Measurements from ENCODE around the gene WASL.
"Not testable (repeated sequence)": the region's sequence is repeated elsewhere in the genome, so short reads cannot be mapped to it uniquely, and the experiment has no call there.

Gene WASL

GRCh38 chr7:123744416-123744815, 4.4 kb downstream of the WASL start:
- DNase-seq (ENCODE audit: extremely low spot score): no peak
- TF ChIP-seq CTCF (IDR thresholded peaks at IDR 0.05; ENCODE audit: control extremely low read depth, extremely low read depth, low read depth, missing control alignments): no peak
- POLR2A ChIA-PET: no interaction called here
- CTCF ChIA-PET: interaction anchor here (1.5 to 3.8 kb wide), 2 partner anchors 10 to 43 kb away, joined by 3 to 16 read pairs; no protein-coding TSS in a partner anchor

- no peak for DNase-seq (ENCODE audit: extremely low spot score)
- POLR2A ChIA-PET: no interaction called here
- TF ChIP-seq CTCF (IDR thresholded peaks at IDR 0.05; ENCODE audit: control extremely low read depth, extremely low read depth, low read depth, missing control alignments): no peak
- CTCF ChIA-PET: interaction anchor here (1.8 kb wide), 1 partner anchor 40 kb away, joined by 7 read pairs; no protein-coding TSS in a partner anchor
These were observed 6.9 kb downstream of the WASL start for GRCh38 chr7:123741940-123742339.

- DNase-seq (ENCODE audit: extremely low spot score): no peak
- ChIA-PET POLR2A (no interaction called here), CTCF (interaction anchor here (0.7 to 2.4 kb wide), 4 partner anchors 9 to 22 kb away, joined by 3 to 11 read pairs (median 4); partner anchors contain the start of gene WASL)
- no peak for TF ChIP-seq CTCF (IDR thresholded peaks at IDR 0.05; ENCODE audit: control extremely low read depth, extremely low read depth, low read depth, missing control alignments)
These were observed 10.0 kb downstream of the WASL start for GRCh38 chr7:123738808-123739207.

GRCh38 chr7:123738356-123738755, 10.4 kb downstream of the WASL start:
- CTCF ChIA-PET: interaction anchor here (0.7 to 1.3 kb wide), 2 partner anchors 10 to 26 kb away, joined by 3 read pairs; no protein-coding TSS in a partner anchor
- no peak for DNase-seq (ENCODE audit: extremely low spot score)
- POLR2A ChIA-PET: no interaction called here
- TF ChIP-seq CTCF (IDR thresholded peaks at IDR 0.05; ENCODE audit: control extremely low read depth, extremely low read depth, low read depth, missing control alignments): no peak

GRCh38 chr7:123737168-123737674, 11.6 kb downstream of the WASL start:
- POLR2A ChIA-PET; DNase-seq (ENCODE audit: extremely low spot score): not testable (repeated sequence)
- CTCF ChIA-PET: interaction anchor here (1.2 to 1.7 kb wide), 4 partner anchors 9 to 25 kb away, joined by 3 to 5 read pairs (median 3); no protein-coding TSS in a partner anchor

- TF ChIP-seq CTCF (IDR thresholded peaks at IDR 0.05; ENCODE audit: control extremely low read depth, extremely low read depth, low read depth, missing control alignments): no peak
- DNase-seq (ENCODE audit: extremely low spot score): no peak
- ChIA-PET POLR2A (no interaction called here), CTCF (interaction anchor here (3.9 kb wide), 1 partner anchor 9 kb away, joined by 16 read pairs; no protein-coding TSS in a partner anchor)
These were observed 13.3 kb downstream of the WASL start for GRCh38 chr7:123735539-123735938.

GRCh38 chr7:123734498-123734897, 14.3 kb downstream of the WASL start:
- ChIA-PET POLR2A (no interaction called here), CTCF (interaction anchor here (3.9 kb wide), 1 partner anchor 10 kb away, joined by 16 read pairs; no protein-coding TSS in a partner anchor)
- no peak for TF ChIP-seq CTCF (IDR thresholded peaks at IDR 0.05; ENCODE audit: control extremely low read depth, extremely low read depth, low read depth, missing control alignments)
- DNase-seq (ENCODE audit: extremely low spot score): no peak

Data from GM10248 (cell line).